NB4 (cell line): ENCODE data around the gene MYRF.
A peak's percentile ranks its signal among the peaks of the same experiment; 100 is the strongest.

ENCODE experiments used
- DNase-seq: peaks from one replicate; pipeline ENCODE4 v3.0.0; 2010; ENCODE audit warnings: low read depth
- H3K4me3 ChIP-seq: one replicate; pipeline ENCODE4 v1.5.1; 2011; ENCODE audit warnings: mild to moderate bottlenecking, low read depth, low read length, moderate library complexity
- CTCF ChIP-seq: IDR thresholded peaks from one replicate; pipeline ENCODE4 v1.5.1; 2012; ENCODE audit warnings: low read depth, low read length
- MYC ChIP-seq: IDR thresholded peaks from 2 replicates; pipeline ENCODE4 v1.6.1; 2011; ENCODE audit warnings: low read depth, low read length
- POLR2A ChIP-seq: IDR thresholded peaks from 2 replicates; pipeline ENCODE4 v1.6.1; 2011; ENCODE audit warnings: mild to moderate bottlenecking; ENCODE audit not compliant: insufficient read length; ENCODE audit errors: extremely low read depth
- TF ChIP-seq, protein P1 (sequence below): IDR thresholded peaks from 2 replicates; pipeline ENCODE4 v1.6.1; 2011; ENCODE audit warnings: low read depth, low read length

MYRF gene

GRCh38 chr11:61803889-61804647 is 51.6 kb downstream of the MYRF start:
- no peak overlapping the region for H3K4me3 ChIP-seq
- TF ChIP-seq CTCF (no peak), POLR2A (no peak), MYC (no peak)
- TF ChIP-seq, protein P1, sequence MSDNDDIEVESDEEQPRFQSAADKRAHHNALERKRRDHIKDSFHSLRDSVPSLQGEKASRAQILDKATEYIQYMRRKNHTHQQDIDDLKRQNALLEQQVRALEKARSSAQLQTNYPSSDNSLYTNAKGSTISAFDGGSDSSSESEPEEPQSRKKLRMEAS = no peak
- DNase-seq = no peak

GRCh38 chr11:61805146-61805545 is 52.7 kb downstream of the MYRF start:
- TF ChIP-seq POLR2A = no peak
- TF ChIP-seq CTCF = no peak
- TF ChIP-seq MYC = no peak
- TF ChIP-seq, protein P1 = no peak
- DNase-seq = peak; percentile 38
- no peak overlapping the region for H3K4me3 ChIP-seq

DNA sequence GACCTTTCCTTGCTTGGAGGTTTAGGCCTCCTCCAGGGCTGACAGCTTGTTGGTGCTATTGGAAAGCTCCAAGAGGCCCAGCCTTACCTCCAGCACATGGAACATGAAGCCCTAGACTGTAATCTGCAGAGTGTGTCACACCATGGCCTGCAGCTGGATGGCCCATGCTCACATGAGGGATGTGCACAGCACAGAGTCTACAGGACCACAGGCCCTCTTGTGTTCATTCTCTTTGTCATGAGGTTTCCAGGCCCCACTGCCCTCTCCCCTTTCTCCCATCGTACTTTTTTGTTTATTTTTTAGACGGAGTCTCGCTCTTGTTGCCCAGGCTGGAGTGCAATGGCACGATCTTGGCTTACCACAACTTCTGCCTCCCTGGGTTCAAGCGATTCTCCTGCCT is 54.3 kb downstream of the MYRF start:
- H3K4me3 ChIP-seq = no peak overlapping the region
- no peak for DNase-seq
- no peak for TF ChIP-seq CTCF
- TF ChIP-seq, protein P1 = no peak
- no peak for TF ChIP-seq MYC
- TF ChIP-seq POLR2A = no peak

GRCh38 chr11:61810671-61811175 is 58.3 kb downstream of the MYRF start:
- TF ChIP-seq MYC (no peak), CTCF (no peak), POLR2A (no peak)
- TF ChIP-seq, protein P1 = no peak
- no peak overlapping the region for H3K4me3 ChIP-seq
- DNase-seq = no peak

DNA sequence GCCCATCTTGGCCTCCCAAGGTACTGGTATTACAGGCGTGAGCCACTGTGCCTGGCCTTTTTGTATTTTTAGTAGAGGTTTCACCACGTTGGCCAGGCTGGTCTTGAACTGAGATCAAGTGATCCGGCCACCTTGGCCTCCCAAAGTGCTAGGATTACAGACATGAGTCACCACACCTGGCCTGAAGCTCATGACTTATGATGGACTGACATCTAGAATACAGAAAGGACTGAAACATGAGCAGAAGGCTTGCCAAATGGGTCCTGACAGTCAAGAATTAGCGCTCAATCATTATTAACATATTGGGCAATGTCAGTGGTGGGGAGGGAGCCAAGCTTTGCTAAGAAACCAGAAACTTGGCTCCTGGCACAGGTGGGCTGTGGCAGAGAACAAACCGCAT is 59.4 kb downstream of the MYRF start:
- no peak overlapping the region for H3K4me3 ChIP-seq
- no peak for DNase-seq
- TF ChIP-seq CTCF (no peak), MYC (no peak), POLR2A (no peak)
- TF ChIP-seq, protein P1 = no peak
